Sigmoid colon (tissue), 7 donors: ENCODE data around the gene KIAA1217. TPM values are rescaled to one million over a fixed set of nuclear protein-coding genes. Genes with fewer than 3 reads are reported as not detected.

Experiments used
- DNase-seq: peaks from one replicate; pipeline ENCODE4 v3.0.0-alpha.2; 2019
- H3K27ac ChIP-seq, 4 donors: fragments of 200-600 bp; sonication (generic); one replicate each; pipeline ENCODE4 v1.5.1; 2016 to 2019; ENCODE audit warnings: mild to moderate bottlenecking in 1 of 4
- H3K27me3 ChIP-seq, 3 donors: fragments of 200-600 bp; sonication (generic); one replicate each; pipeline ENCODE4 v1.5.1; 2019; ENCODE audit warnings: mild to moderate bottlenecking in 1 of 3
- H3K36me3 ChIP-seq, 4 donors: fragments of 200-600 bp; sonication (generic); one replicate each; pipeline ENCODE4 v1.5.1; 2016 to 2019
- H3K4me1 ChIP-seq, 4 donors: fragments of 200-600 bp; sonication (generic); one replicate each; pipeline ENCODE4 v1.5.1; 2017 to 2019
- H3K4me3 ChIP-seq, 4 donors: fragments of 200-600 bp; sonication (generic); one replicate each; pipeline ENCODE4 v1.5.1; 2017 to 2019; ENCODE audit warnings: mild to moderate bottlenecking in 2 of 4, moderate library complexity in 1 of 4
- H3K9me3 ChIP-seq, 4 donors: fragments of 200-600 bp in 3 of 4; sonication (generic) in 3 of 4; one replicate each; pipeline versions ENCODE4 v1.5.1 to v1.6.1; 2013 to 2019
- EP300 ChIP-seq, 4 donors: sonication (generic); formaldehyde crosslinking; IDR thresholded peaks; one replicate each; pipeline ENCODE4 v1.6.1; 2017; ENCODE audit warnings: antibody characterized with exemption in 4 of 4
- POLR2A ChIP-seq, 2 donors: fragments of 450-650 bp; IDR thresholded peaks; one replicate each; pipeline ENCODE4 v1.6.1; 2016; ENCODE audit warnings: antibody characterized with exemption in 2 of 2, mild to moderate bottlenecking in 2 of 2, moderate library complexity in 2 of 2
- POLR2AphosphoS5 ChIP-seq, 4 donors: sonication (generic); formaldehyde crosslinking; IDR thresholded peaks; one replicate each; pipeline ENCODE4 v1.6.1; 2017; ENCODE audit warnings: antibody characterized with exemption in 4 of 4
- WGBS, 2 donors: extraction: QIAGEN DNeasy Blood & Tissue Kit; methylation state at CpG; one replicate each; pipeline ENCODE4 v1.1.7; 2013; 5-methylcytosine and 5-hydroxymethylcytosine counted together
- intact Hi-C: fragments of 100-400 bp; cut with DNase I; formaldehyde crosslinking; loops from one replicate; pipeline ENCODE4 v1.15.1; 2023
- polyA plus RNA-seq, 3 donors: library from polyadenylated mRNA; stranded (reverse); fragments of 200-250 nt; gene quantifications; one replicate each; pipeline ENCODE4 v1.2.3, GENCODE V29; 2013
- total RNA-seq, 4 donors: library from RNA; depleted of rRNA; stranded (reverse); fragments of >200 nt; gene quantifications; one replicate each; pipeline ENCODE4 v1.1.0, GENCODE V29; 2016
- TF ChIP-seq, protein P1 (sequence below), 4 experiments: fragments of 450-650 bp in 3 of 4; fragments of 200-600 bp in 1 of 4; IDR thresholded peaks; one replicate each; pipeline ENCODE4 v1.5.1; 2016 to 2019; ENCODE audit warnings: antibody characterized with exemption in 4 of 4, mild to moderate bottlenecking in 3 of 4, moderate library complexity in 2 of 4
- donor health status: healthy with polysubstance abuse.
- donor health status: Bipolar disorder and iron deficiency.
- donor health status: healthy.

Gene KIAA1217
- total and polyA plus RNA-seq, 7 donors, result 7.6 to 31.9 (median 15.0) TPM

DNA sequence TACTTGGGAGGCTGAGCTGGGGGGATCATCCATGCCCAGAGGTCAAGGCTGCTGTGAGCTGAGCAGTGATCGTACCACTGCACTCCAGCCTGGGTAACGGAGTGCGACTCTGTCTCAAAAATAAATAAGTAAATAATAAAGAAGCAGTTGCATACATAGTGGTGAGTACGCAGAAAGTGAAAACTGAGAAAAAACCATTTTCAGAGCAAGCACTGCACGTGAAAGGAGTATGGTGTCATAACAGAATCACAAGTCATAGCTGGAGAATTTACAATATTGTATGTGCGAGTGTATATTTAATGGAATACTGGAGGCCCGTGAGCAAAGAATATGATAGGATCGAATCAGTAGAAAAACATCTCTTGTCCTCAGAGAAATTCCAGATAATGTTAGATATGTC, 22.3 kb downstream of the KIAA1217 start:
- H3K9me3 ChIP-seq, result no peaks in the 10 kb centered on the region
- 95 to 96% methylated on average over 8 of the region's 8 CpGs for WGBS, 2 donors
- H3K36me3 ChIP-seq, result no peaks in the 10 kb centered on the region
- intact Hi-C loops, result no loop called here
- no peak for DNase-seq
- no peaks in the 10 kb centered on the region for H3K4me1 ChIP-seq
- H3K27ac ChIP-seq, result no peak overlapping the region
- no peak for TF ChIP-seq POLR2AphosphoS5 (IDR thresholded peaks at IDR 0.05)
- TF ChIP-seq EP300 (IDR thresholded peaks at IDR 0.05), result no peak
- TF ChIP-seq POLR2A (IDR thresholded peaks at IDR 0.05), result no peak
- TF ChIP-seq, protein P1, sequence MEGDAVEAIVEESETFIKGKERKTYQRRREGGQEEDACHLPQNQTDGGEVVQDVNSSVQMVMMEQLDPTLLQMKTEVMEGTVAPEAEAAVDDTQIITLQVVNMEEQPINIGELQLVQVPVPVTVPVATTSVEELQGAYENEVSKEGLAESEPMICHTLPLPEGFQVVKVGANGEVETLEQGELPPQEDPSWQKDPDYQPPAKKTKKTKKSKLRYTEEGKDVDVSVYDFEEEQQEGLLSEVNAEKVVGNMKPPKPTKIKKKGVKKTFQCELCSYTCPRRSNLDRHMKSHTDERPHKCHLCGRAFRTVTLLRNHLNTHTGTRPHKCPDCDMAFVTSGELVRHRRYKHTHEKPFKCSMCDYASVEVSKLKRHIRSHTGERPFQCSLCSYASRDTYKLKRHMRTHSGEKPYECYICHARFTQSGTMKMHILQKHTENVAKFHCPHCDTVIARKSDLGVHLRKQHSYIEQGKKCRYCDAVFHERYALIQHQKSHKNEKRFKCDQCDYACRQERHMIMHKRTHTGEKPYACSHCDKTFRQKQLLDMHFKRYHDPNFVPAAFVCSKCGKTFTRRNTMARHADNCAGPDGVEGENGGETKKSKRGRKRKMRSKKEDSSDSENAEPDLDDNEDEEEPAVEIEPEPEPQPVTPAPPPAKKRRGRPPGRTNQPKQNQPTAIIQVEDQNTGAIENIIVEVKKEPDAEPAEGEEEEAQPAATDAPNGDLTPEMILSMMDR (IDR thresholded peaks at IDR 0.05), result no peak
- no peaks in the 10 kb centered on the region for H3K27me3 ChIP-seq
- H3K4me3 ChIP-seq, result no peak overlapping the region

DNA sequence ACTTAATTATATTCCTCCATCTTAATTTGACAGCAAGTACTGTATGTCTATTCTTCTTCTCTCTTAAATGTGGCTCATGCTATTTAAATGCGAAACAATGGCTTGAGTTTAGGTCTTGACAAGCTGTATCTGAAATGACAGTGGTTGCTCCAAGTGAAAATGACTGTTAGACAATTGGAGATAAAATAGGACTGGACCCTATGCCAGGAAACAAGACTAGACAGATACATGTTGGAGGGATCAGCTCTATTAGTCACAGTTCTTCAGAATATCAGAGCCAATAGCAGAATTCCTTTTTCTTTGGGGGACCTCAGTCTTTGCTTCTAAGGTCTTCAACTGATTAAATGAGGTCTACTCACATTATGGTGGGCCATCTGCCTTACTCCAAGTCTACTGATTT, 25.8 kb downstream of the KIAA1217 start:
- DNase-seq, result no peak
- intact Hi-C loops, result no loop called here
- no peak for TF ChIP-seq POLR2A (IDR thresholded peaks at IDR 0.05)
- no peak for TF ChIP-seq POLR2AphosphoS5 (IDR thresholded peaks at IDR 0.05)
- TF ChIP-seq, protein P1 (IDR thresholded peaks at IDR 0.05), result no peak
- TF ChIP-seq EP300 (IDR thresholded peaks at IDR 0.05), result no peak
- Histone ChIP-seq H3K27ac (no peak overlapping the region), H3K4me1 (no peaks in the 10 kb centered on the region), H3K27me3 (no peaks in the 10 kb centered on the region), H3K36me3 (no peaks in the 10 kb centered on the region), H3K4me3 (no peak overlapping the region), H3K9me3 (no peaks in the 10 kb centered on the region)
- WGBS, 2 donors, result 96 to 97% methylated on average over 1 of the region's 1 CpG

DNA sequence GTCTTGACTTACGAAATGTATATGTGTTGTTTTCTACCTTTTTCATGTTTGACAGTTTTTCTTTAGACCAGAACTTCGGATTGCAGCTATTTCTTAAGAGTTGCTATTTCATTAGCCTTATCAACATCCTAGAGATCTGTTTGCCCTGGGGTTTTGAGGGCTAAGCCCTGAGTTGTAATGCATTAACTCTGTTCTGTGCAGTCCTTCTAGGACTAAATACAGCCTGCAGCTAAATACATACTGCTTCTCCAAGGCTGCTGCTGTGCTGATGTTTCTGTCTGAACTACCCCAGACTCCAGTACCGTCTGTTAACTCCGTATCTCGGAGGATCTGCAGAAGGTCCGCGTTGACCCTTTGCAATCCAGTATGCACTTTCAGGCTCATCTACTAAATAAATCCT, 26.5 kb downstream of the KIAA1217 start:
- no peak for DNase-seq
- TF ChIP-seq POLR2A (IDR thresholded peaks at IDR 0.05) (no peak), EP300 (IDR thresholded peaks at IDR 0.05) (no peak), POLR2AphosphoS5 (IDR thresholded peaks at IDR 0.05) (no peak)
- TF ChIP-seq, protein P1 (IDR thresholded peaks at IDR 0.05), result no peak
- Histone ChIP-seq H3K4me1 (no peaks in the 10 kb centered on the region), H3K27ac (no peak overlapping the region), H3K36me3 (no peaks in the 10 kb centered on the region), H3K27me3 (no peaks in the 10 kb centered on the region), H3K4me3 (no peak overlapping the region), H3K9me3 (no peaks in the 10 kb centered on the region)
- 89 to 92% methylated on average over 7 of the region's 7 CpGs for WGBS, 2 donors
- intact Hi-C loops, result no loop called here

DNA sequence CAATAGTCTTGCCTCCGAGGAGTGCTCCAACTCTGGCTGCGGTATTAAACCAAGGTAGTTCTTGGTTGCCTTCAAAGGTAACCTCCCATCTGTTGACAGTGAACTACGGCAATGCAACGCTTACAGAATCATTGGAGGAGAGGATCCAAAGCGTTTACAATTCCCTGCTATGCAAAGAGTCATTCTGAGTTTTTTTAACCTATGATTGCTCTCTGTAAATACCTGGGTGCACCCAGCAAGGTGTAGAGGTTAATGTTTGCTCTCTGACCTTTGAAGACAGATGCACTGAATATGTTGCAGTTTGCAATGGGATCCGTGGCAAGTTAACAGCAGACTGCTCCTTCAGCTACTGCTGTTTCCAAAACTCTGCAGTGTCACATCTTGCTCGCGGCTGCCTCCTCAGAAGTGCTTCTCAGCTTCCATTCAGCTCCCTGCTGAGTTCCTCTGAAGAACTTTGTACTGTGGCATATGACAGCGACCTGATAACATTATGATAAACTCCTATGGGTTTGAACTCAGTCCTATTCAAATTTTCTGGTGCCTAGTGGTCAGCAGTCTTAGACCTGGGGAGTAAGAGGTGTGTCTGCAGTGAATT, 29.0 kb downstream of the KIAA1217 start:
- H3K27ac ChIP-seq, result no peak overlapping the region
- no peak for DNase-seq

More for the DNA sequence above, 29.0 kb downstream of the KIAA1217 start:
- intact Hi-C loops, result no loop called here
- Histone ChIP-seq H3K36me3 (no peaks in the 10 kb centered on the region), H3K4me3 (peak overlapping the region in 1 of 4 donors; percentile 14), H3K27me3 (no peaks in the 10 kb centered on the region), H3K4me1 (peaks cover 0 to 12% (median 8%) of the 10 kb centered on the region in 4 donors), H3K9me3 (no peaks in the 10 kb centered on the region)
- WGBS, 2 donors, result 12 to 49% methylated on average over 9 of the region's 9 CpGs
- no peak for TF ChIP-seq POLR2AphosphoS5 (IDR thresholded peaks at IDR 0.05)
- TF ChIP-seq EP300 (IDR thresholded peaks at IDR 0.05), result no peak
- no peak for TF ChIP-seq POLR2A (IDR thresholded peaks at IDR 0.05)
- TF ChIP-seq, protein P1 (IDR thresholded peaks at IDR 0.05), result no peak
